ENCODE measurements around the gene BAG3.

BAG3 gene

GRCh38 chr10:119673271-119673670 is 22.1 kb downstream of the BAG3 start:
- no peak overlapping the region for H3K4me2 ChIP-seq
- no peak for TF ChIP-seq Cebpa-rat (IDR thresholded peaks at IDR 0.05)
- no peak overlapping the region for H3K27ac ChIP-seq
- H3K9me3 ChIP-seq: no peaks in the 10 kb centered on the region
- H3K4me1 ChIP-seq: peaks cover 27% of the 10 kb centered on the region
- no peaks in the 10 kb centered on the region for H4K20me1 ChIP-seq
- no peaks in the 10 kb centered on the region for H3K27me3 ChIP-seq
- no peak overlapping the region for H3K9ac ChIP-seq
- H3K4me3 ChIP-seq: no peak overlapping the region
- peaks cover 81% of the 10 kb centered on the region for H3K36me3 ChIP-seq

DNA sequence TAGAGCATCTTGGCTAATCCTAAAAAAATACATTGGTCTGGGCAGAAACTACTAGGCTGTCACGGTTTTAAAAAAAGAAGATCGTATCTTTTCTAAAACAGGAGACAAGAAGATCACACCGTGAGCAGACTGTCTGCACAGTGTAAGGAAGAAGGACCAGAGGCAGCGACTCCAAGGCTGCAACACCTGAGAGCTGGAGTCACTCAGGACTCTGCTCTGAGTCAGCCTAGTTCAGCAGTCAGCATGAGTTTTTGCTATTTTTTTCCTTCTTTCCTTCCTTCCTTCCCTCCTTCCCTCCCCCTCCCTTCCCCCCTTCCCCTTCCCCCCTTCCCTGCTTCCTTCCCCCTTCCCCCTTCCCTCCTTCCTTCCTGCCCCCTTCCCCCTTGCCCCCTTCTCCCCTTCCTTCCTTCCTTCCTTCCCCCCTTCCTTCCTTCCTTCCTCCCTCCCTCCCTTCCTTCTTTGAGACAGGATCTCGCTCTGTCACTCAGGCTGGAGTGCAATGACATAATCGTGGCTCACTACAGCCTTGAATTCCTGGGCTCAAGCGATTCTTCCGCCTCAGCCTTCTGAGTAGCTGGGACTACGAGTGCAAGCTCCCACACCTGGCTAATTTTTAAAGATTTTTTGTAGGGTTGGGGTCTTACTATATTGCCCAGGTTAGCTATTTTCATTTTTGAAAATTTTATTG is 24.4 kb downstream of the BAG3 start:
- no peaks in the 10 kb centered on the region for H3K9me3 ChIP-seq
- no peak overlapping the region for H3K9ac ChIP-seq
- H4K20me1 ChIP-seq: no peaks in the 10 kb centered on the region
- peaks cover 73% of the 10 kb centered on the region for H3K36me3 ChIP-seq
- no peak overlapping the region for H3K27ac ChIP-seq
- peaks cover 8% of the 10 kb centered on the region for H3K4me1 ChIP-seq
- H3K4me3 ChIP-seq: no peak overlapping the region
- no peak overlapping the region for H3K4me2 ChIP-seq
- TF ChIP-seq Cebpa-rat (IDR thresholded peaks at IDR 0.05): no peak
- no peaks in the 10 kb centered on the region for H3K27me3 ChIP-seq

GRCh38 chr10:119677126-119677525 is 25.9 kb downstream of the BAG3 start:
- Histone ChIP-seq H3K4me1 (peaks cover 16% of the 10 kb centered on the region), H3K4me2 (no peak overlapping the region), H3K27ac (no peak overlapping the region), H4K20me1 (no peaks in the 10 kb centered on the region), H3K4me3 (no peak overlapping the region), H3K9ac (no peak overlapping the region), H3K9me3 (no peaks in the 10 kb centered on the region), H3K27me3 (no peaks in the 10 kb centered on the region), H3K36me3 (peaks cover 58% of the 10 kb centered on the region)
- no peak for TF ChIP-seq Cebpa-rat (IDR thresholded peaks at IDR 0.05)

DNA sequence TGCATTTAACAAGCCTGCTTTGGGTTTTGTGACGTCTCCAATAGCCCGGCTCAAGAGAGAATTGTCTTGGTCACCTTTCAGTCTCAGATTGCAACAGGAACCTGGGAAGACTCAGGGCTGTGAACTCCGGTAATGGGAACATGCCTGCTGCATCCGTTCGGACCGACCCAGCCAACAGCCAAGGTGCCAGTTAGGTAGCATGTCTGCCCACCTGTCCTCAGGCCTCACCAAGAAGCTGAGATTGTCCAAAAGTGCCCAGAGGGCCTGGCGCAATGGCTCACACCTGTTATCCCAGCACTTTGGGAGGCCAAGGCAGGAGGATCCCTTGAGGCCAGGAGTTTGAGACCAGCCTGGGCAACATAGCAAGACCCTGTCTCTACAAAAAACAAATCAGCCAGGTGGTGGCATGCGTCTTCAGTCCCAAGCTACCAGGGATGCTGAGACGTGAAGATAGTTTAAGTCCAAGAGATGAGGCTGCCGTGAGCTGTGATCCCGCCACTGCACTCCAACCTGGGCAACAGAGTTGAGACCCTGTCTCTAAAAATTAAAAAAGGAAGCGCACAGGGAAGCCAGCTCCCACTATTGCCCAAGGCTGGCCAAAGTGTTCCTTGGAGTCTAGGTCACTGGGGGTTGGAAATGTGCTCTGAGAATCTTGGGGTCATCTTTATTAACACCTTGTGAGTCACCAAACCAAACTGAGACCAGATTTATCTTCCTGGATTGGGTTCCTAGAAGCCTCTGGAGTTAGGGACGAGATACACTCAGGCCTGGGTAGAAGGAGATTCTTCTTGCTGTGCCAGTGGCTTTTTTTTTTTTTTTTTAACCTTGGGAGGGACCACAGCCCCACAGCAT is 26.9 kb downstream of the BAG3 start:
- TF ChIP-seq Cebpa-rat (IDR thresholded peaks at IDR 0.05): no peak
- Histone ChIP-seq H3K4me2 (no peak overlapping the region), H4K20me1 (no peaks in the 10 kb centered on the region), H3K27ac (no peak overlapping the region), H3K4me3 (no peak overlapping the region), H3K4me1 (peaks cover 16% of the 10 kb centered on the region), H3K27me3 (no peaks in the 10 kb centered on the region), H3K36me3 (peaks cover 48% of the 10 kb centered on the region), H3K9me3 (no peaks in the 10 kb centered on the region), H3K9ac (no peak overlapping the region)

DNA sequence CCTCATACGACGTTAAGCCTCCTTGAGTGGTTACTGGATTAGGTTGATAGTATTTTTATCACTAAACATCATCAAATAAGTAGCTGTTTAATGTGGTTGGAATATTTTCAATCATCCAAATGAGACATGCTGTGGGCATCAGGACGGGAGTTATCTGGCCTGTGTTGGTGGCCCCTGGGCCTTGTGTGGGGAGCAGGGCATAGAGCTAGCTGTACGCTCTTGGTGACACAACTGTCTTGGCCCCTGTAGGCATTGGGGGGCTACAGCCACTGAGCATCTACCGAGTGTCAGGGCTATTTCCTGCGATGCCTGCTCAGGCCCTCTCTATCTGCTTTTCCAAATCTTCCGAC is 28.3 kb downstream of the BAG3 start:
- peaks cover 34% of the 10 kb centered on the region for H3K36me3 ChIP-seq
- no peak overlapping the region for H3K27ac ChIP-seq
- no peak overlapping the region for H3K4me2 ChIP-seq
- no peak overlapping the region for H3K9ac ChIP-seq
- H3K9me3 ChIP-seq: no peaks in the 10 kb centered on the region
- no peaks in the 10 kb centered on the region for H3K27me3 ChIP-seq
- peaks cover 23% of the 10 kb centered on the region for H3K4me1 ChIP-seq
- H3K4me3 ChIP-seq: no peak overlapping the region
- no peak for TF ChIP-seq Cebpa-rat (IDR thresholded peaks at IDR 0.05)
- H4K20me1 ChIP-seq: no peaks in the 10 kb centered on the region

GRCh38 chr10:119680050-119680449 is 28.9 kb downstream of the BAG3 start:
- no peak overlapping the region for H3K4me2 ChIP-seq

GRCh38 chr10:119680650-119681081 is 29.5 kb downstream of the BAG3 start:
- Histone ChIP-seq H3K9me3 (no peaks in the 10 kb centered on the region), H3K9ac (no peak overlapping the region), H3K4me2 (no peak overlapping the region), H4K20me1 (no peaks in the 10 kb centered on the region), H3K27ac (no peak overlapping the region), H3K4me1 (peaks cover 15% of the 10 kb centered on the region; the same call in 1 of the 2 replicates), H3K27me3 (no peaks in the 10 kb centered on the region), H3K4me3 (no peak overlapping the region), H3K36me3 (peaks cover 24% of the 10 kb centered on the region)
- no peak for TF ChIP-seq Cebpa-rat (IDR thresholded peaks at IDR 0.05)

More at GRCh38 chr10:119680050-119680449, 28.9 kb downstream of the BAG3 start:
- Histone ChIP-seq H3K27ac (no peak overlapping the region), H3K4me3 (no peak overlapping the region), H3K36me3 (peaks cover 28% of the 10 kb centered on the region), H3K9me3 (no peaks in the 10 kb centered on the region), H4K20me1 (no peaks in the 10 kb centered on the region), H3K27me3 (no peaks in the 10 kb centered on the region), H3K4me1 (peaks cover 19% of the 10 kb centered on the region), H3K9ac (no peak overlapping the region)
- TF ChIP-seq Cebpa-rat (IDR thresholded peaks at IDR 0.05): no peak

DNA sequence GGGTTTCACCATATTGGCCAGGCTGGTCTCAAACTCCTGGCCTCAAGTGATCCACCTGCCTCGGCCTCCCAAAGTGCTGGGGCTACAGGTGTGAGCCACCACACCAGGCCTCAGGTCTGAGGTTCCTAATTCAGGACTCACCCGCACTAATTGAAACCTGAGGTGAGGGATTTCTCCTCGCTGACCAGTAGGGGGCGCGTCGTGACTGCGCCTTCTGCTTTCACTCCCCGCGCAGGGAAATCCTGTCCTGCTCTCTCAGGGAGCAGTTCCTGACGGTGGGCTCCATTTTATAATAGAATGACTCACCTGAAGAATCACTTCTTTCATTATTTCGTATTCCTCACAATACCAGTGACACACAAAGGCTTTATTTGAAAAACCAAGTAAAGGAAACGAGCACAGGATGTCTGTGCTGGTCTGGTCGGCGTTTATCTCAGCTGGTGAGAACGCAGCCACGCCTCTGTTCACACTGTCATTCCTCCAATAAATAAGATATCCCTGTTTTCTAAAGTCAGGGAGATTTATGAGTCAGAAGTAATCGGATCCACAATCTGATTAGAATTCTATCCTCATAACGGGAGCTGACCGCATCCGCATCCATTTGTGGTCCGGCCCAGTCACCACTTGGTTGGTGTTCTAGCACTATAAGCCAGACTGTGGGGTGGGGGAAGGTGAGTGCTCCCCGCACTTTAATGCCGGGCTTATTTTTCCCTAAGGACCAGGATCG is 35.4 kb downstream of the BAG3 start:
- Histone ChIP-seq H3K4me2 (peak overlapping the region; percentile 83), H3K4me3 (peak overlapping the region; percentile 42), H3K9me3 (no peaks in the 10 kb centered on the region), H3K4me1 (peaks cover 42% of the 10 kb centered on the region), H4K20me1 (no peaks in the 10 kb centered on the region), H3K27ac (peak overlapping the region; percentile 64; the same call in 1 of the 2 replicates), H3K9ac (no peak overlapping the region; the same call in 1 of the 2 replicates), H3K36me3 (no peaks in the 10 kb centered on the region), H3K27me3 (no peaks in the 10 kb centered on the region)
- no peak for TF ChIP-seq Cebpa-rat (IDR thresholded peaks at IDR 0.05)

- Histone ChIP-seq H3K36me3 (no peaks in the 10 kb centered on the region), H3K9ac (peak overlapping the region; percentile 66), H4K20me1 (no peaks in the 10 kb centered on the region), H3K4me2 (peak overlapping the region; percentile 83), H3K4me1 (peaks cover 39% of the 10 kb centered on the region), H3K4me3 (peak overlapping the region; percentile 42), H3K9me3 (no peaks in the 10 kb centered on the region), H3K27me3 (no peaks in the 10 kb centered on the region), H3K27ac (peak overlapping the region; percentile 64)
- TF ChIP-seq Cebpa-rat (IDR thresholded peaks at IDR 0.05): no peak
Observed at GRCh38 chr10:119687192-119688032, 36.2 kb downstream of the BAG3 start.
